IPS-15b (cell line): ENCODE results near the gene MGMT.

Experiments
- H3K27me3 ChIP-seq: one replicate; pipeline ENCODE4 v1.6.1; 2013; ENCODE audit warnings: low read length; ENCODE audit not compliant: control insufficient read depth, insufficient read depth
- H3K36me3 ChIP-seq: one replicate; pipeline ENCODE4 v1.6.1; 2013; ENCODE audit warnings: low read length; ENCODE audit not compliant: control insufficient read depth, insufficient read depth
- H3K4me1 ChIP-seq: one replicate; pipeline ENCODE4 v1.6.1; 2013; ENCODE audit warnings: mild to moderate bottlenecking, low read length; ENCODE audit not compliant: control insufficient read depth, insufficient read depth
- H3K4me3 ChIP-seq: one replicate; pipeline ENCODE4 v1.5.1; 2013; ENCODE audit warnings: low read depth, low read length
- H3K9ac ChIP-seq: one replicate; pipeline ENCODE4 v1.6.1; 2013; ENCODE audit warnings: low read depth, mild to moderate bottlenecking, low read length
- H3K9me3 ChIP-seq: one replicate; pipeline ENCODE4 v1.6.1; 2013; ENCODE audit warnings: mild to moderate bottlenecking, low read length; ENCODE audit not compliant: control insufficient read depth, insufficient read depth

Gene MGMT

DNA sequence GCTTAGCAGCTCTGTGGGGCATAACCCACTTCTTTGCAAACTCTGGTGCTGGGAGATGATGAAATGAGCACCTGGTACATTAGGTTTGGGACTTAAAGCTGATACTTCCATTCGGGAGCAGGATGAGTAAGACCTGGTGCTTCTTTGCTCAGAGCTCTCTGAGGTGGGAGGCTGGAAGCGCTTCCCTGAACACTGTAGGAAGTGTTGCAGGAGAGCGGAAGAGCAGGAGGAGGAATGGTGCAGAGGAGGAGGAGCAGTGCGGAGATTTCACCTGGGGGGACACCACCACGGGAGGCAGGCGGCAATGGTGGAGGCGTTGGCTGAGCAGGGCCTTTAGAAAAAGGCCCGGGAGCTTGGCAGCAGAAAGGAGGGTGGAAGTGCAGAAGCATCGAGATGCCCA is 142.5 kb downstream of the MGMT start:
- Histone ChIP-seq H3K4me1 (no peaks in the 10 kb centered on the region), H3K9ac (no peak overlapping the region), H3K27me3 (no peaks in the 10 kb centered on the region)

DNA sequence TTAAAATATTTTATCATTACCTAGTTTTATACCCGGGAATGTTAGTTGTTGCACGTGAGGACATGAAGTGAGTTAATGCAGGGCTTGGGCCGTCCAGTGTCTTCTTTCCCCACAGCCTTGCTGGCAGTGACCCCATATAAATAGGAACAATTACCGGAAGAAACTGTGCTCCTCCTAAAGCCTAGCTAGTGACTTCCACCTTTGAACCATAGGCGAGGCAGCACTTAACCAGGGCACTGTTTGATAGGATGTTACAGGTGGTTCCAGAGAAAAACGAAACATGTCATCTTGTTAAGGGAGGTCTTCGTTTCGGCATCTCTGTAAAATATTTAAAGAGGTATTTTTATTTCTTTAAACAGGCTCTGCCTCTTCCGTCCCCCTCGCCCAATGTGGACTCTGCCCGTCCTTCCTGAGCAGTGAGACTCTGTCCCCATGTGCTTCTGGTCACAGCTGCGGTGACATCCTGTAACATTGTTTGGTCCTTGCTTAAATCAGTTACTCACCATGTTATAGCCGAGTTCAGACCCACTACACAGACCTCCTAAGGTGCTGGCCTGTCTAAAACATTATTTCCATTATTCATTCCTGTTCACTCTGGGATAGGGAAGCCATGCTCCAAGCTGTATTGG is 145.6 kb downstream of the MGMT start:
- Histone ChIP-seq H3K9me3 (no peaks in the 10 kb centered on the region), H3K27me3 (no peaks in the 10 kb centered on the region), H3K9ac (no peak overlapping the region), H3K4me1 (no peaks in the 10 kb centered on the region), H3K36me3 (no peaks in the 10 kb centered on the region), H3K4me3 (no peak overlapping the region)

More for the DNA sequence above, 142.5 kb downstream of the MGMT start:
- Histone ChIP-seq H3K36me3 (no peaks in the 10 kb centered on the region), H3K9me3 (no peaks in the 10 kb centered on the region), H3K4me3 (no peak overlapping the region)

DNA sequence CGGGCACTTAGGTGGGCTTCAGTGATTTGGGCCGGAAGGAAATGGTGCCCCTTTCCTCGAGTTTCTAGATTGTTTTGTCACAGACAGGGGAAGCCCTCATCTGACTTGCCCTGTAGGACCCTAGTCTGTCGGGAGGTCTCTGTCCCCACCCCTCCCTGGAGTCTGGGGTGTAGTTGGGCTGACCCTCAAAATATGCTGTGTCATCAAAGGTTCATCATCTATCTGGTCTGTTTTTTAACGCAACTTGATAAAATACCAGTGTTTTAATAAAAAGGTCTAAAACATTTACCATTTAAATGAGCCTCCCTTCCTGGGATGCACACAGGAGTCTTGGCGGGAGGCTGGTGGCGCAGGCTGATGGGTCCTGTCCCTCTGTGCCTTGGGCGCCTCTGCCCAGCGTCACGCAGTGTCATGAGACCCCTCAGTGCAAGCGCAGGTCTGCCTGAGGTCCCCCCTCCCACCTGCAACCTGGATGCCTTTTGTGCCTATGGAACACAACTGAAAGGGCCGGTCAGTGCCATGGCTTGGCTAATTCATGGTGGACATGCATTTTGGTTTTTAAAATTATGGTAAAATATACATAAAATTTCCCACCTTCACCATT is 146.4 kb downstream of the MGMT start:
- Histone ChIP-seq H3K9me3 (no peaks in the 10 kb centered on the region), H3K4me1 (no peaks in the 10 kb centered on the region), H3K27me3 (no peaks in the 10 kb centered on the region), H3K9ac (no peak overlapping the region), H3K4me3 (no peak overlapping the region), H3K36me3 (no peaks in the 10 kb centered on the region)

DNA sequence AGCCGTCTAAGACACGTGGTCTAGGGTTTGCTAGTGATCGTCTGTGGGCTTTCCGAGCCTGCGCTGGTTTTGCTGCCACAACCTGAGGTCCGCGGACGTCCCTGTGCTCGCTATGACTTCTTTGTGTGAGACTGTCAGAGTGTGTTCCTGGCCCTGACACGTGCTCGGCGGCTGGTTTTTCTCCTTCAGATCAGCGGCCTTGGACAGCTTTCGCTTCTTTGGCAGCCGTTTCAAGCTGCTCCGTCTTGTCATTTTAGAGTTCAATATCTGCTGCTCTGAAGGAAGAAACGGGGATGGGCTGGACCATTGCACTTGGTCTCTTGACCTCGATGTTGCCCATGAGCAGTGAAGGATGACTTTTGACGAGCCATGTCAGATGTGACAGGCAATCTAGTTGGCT is 147.3 kb downstream of the MGMT start:
- no peaks in the 10 kb centered on the region for H3K27me3 ChIP-seq
- no peaks in the 10 kb centered on the region for H3K36me3 ChIP-seq
- H3K9me3 ChIP-seq, result no peaks in the 10 kb centered on the region
- no peaks in the 10 kb centered on the region for H3K4me1 ChIP-seq
- no peak overlapping the region for H3K4me3 ChIP-seq
- no peak overlapping the region for H3K9ac ChIP-seq

DNA sequence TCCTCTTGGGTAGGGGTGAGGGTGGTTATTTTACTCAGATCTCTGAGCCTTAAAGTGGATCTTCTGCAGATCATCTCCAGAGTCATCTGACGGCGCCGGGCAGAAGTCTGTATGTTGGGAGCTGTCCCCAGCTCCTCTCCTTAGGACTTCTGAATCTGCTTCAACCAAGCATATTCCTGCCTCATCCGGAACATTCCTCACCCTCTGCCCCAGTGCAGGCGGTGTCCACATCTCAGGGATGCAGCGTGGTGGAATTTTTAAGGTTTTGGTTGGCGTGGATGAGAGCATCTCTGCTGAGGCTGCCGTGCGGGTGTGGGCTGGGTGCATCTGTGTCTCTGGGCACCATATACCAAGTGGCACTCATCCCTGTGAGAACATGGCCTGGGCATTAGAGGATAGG is 148.3 kb downstream of the MGMT start:
- Histone ChIP-seq H3K4me1 (no peaks in the 10 kb centered on the region), H3K36me3 (no peaks in the 10 kb centered on the region), H3K27me3 (no peaks in the 10 kb centered on the region), H3K9me3 (no peaks in the 10 kb centered on the region), H3K4me3 (no peak overlapping the region), H3K9ac (no peak overlapping the region)

DNA sequence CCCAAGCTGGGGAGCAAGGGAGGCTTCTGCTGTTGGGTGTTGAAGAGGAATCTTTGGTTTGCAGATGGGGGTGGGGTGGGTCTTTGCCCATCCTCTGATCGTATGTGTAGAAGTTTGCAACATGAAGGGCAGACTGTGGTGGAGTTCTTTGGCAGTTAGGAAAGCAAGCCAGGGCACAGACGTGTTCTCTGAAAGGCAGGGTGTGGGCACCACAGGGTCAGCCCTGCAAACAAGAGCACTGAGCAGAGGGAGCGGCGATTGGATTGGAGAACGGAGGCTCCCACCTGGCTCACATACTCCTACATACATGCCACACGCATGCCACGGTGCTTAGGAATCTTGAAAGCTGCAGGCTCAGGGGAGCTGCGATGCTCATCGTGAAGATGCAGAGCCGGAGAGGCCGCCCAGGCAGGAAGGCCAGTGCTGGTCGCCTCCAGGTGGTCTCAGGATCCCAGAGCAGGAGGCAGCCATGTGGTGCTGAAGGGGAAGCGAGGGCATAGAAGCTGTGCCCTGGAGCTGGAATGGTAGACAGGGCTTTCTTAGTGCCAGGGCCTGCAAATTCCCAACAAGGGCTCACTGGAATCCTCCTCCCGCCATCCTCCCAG is 149.0 kb downstream of the MGMT start:
- no peaks in the 10 kb centered on the region for H3K9me3 ChIP-seq
- no peaks in the 10 kb centered on the region for H3K27me3 ChIP-seq
- no peak overlapping the region for H3K4me3 ChIP-seq
- no peaks in the 10 kb centered on the region for H3K4me1 ChIP-seq
- no peaks in the 10 kb centered on the region for H3K36me3 ChIP-seq
- no peak overlapping the region for H3K9ac ChIP-seq

DNA sequence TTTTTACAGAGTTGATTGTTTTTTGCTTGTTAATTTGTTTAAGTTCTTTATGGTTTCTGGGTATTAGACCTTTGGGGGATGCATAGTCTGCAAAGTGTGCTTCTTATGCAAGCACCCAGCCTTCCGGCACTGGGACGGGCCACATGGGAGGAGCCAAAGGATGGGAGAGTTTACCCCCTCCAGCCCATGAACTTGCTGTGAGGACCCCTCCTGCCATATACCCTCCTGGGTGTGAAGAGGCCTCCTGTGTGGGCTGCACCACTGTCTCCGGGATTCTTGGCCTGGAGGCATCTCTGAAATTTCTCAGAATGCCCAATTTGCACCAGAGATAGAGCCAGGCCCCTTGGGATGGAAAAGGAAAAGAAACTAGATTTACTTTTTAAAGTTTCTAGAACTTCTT is 150.7 kb downstream of the MGMT start:
- no peaks in the 10 kb centered on the region for H3K27me3 ChIP-seq
- no peak overlapping the region for H3K9ac ChIP-seq
- H3K9me3 ChIP-seq, result no peaks in the 10 kb centered on the region
- no peaks in the 10 kb centered on the region for H3K36me3 ChIP-seq
- H3K4me1 ChIP-seq, result no peaks in the 10 kb centered on the region
- H3K4me3 ChIP-seq, result no peak overlapping the region

DNA sequence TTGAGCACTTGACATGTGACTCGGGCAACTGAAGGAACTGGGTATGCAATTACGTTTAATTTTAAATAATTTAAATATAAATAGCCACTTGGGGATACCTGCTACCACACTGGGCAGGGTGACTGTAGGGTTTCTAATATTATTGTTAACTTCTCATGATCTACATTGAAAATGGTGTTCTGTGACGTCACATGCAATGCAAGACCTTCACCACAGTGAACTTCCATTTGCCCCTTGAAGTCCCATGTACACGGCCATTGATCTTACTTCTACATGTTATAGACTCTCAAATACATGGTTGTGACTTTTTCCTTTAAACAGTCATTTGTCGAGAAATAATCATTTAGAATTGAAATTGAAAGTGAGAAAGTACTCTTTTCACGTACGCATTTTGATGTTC is 154.0 kb downstream of the MGMT start:
- no peaks in the 10 kb centered on the region for H3K4me1 ChIP-seq
- H3K9ac ChIP-seq, result no peak overlapping the region
- no peaks in the 10 kb centered on the region for H3K36me3 ChIP-seq
- no peak overlapping the region for H3K4me3 ChIP-seq
- H3K27me3 ChIP-seq, result no peaks in the 10 kb centered on the region
- no peaks in the 10 kb centered on the region for H3K9me3 ChIP-seq

DNA sequence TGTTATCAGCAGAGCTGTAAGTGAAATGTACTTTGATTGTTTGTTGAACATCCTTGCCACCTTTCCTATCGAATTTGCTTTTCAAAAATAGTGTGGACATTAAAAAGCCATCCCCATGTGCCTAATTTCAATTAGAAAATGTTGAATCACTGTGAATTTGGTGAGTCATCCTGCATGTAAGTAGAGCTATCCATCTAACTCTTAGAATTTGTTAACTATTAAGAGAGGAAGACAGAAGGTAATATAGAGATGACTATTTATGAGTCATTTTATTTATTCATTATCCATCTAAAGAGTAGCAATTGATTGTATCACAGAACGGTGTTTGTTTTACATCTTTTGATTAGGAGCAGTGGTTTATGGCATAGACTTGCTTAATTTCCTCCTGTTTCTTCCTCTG is 154.7 kb downstream of the MGMT start:
- no peak overlapping the region for H3K9ac ChIP-seq
- no peak overlapping the region for H3K4me3 ChIP-seq
- H3K4me1 ChIP-seq, result no peaks in the 10 kb centered on the region
- H3K9me3 ChIP-seq, result no peaks in the 10 kb centered on the region
- no peaks in the 10 kb centered on the region for H3K27me3 ChIP-seq
- H3K36me3 ChIP-seq, result no peaks in the 10 kb centered on the region

DNA sequence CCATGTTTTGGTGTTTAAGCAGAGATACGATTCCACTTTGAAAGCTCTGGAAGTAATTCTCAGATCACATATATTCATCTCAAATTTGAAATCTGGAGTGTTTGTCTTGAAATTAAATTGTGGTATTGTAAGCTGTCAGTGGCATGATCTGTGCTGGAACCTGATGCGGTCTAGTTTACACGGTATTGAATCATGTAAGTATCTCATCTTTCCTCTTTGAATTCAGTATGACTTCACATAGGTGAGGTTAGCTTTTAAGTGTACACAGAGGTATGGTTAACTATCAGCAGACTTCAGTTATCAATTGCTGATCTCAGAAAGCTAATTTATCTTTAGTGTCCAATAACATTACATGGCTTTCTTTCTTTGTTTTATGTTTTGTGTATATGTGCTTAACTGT is 155.2 kb downstream of the MGMT start:
- no peak overlapping the region for H3K9ac ChIP-seq
- H3K4me3 ChIP-seq, result no peak overlapping the region
- no peaks in the 10 kb centered on the region for H3K4me1 ChIP-seq
- no peaks in the 10 kb centered on the region for H3K36me3 ChIP-seq
- H3K9me3 ChIP-seq, result no peaks in the 10 kb centered on the region
- no peaks in the 10 kb centered on the region for H3K27me3 ChIP-seq

DNA sequence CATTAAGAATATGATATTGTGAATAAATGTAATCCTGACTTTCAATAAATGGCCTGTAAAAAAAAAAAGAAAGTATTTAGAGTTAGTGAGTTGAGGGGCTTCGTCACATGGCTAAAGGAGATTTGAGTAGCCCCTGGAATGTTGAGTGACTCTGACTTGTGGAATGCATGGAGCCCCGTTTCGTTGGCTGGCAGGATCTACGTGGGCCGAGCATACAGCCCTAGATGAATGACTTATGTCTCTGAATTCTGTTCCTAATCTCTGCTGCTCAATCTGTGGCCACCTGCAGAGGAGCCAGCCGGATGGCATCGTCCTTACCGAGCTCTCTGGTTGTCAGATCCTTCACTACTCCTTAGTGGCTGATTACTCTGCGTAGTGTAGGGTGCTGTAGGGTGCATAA is 155.7 kb downstream of the MGMT start:
- Histone ChIP-seq H3K4me3 (no peak overlapping the region), H3K36me3 (no peaks in the 10 kb centered on the region), H3K9me3 (no peaks in the 10 kb centered on the region), H3K27me3 (no peaks in the 10 kb centered on the region), H3K9ac (no peak overlapping the region), H3K4me1 (no peaks in the 10 kb centered on the region)

DNA sequence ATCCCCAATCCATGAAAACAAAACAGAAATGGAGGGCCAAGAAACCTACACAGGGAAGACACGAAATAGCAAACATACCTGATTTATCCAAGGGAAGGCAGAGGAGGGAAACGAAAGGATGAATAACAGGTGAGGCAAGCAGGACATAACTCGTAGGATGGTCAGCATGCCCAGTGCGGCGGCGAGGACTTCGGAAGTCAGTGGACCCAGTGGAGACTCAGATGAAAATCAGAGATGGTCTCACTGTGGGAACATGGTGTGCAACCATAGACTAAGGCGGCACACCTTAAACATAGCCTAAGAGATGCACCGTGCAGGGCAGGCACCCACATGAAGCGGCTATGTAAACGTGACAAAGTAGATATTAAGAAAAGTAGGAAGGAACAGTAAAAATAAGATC is 157.5 kb downstream of the MGMT start:
- Histone ChIP-seq H3K9me3 (no peaks in the 10 kb centered on the region), H3K4me1 (no peaks in the 10 kb centered on the region), H3K27me3 (no peaks in the 10 kb centered on the region), H3K36me3 (no peaks in the 10 kb centered on the region), H3K9ac (no peak overlapping the region), H3K4me3 (no peak overlapping the region)
